Osteoblast (primary cell): ENCODE results near the gene SPEF2. TPM values are rescaled to one million over a fixed set of nuclear protein-coding genes. Genes with fewer than 3 reads are reported as not detected.

Source experiments
- DNase-seq: peaks from one replicate; pipeline ENCODE4 v3.0.0; 2011; ENCODE audit warnings: low spot score, mixed read lengths; ENCODE audit not compliant: insufficient read length; ENCODE audit errors: missing footprints
- H2AFZ ChIP-seq: 2 replicates; pipeline ENCODE4 v1.6.0; 2011; ENCODE audit warnings: mild to moderate bottlenecking, low read length
- H3K27ac ChIP-seq: 2 replicates; pipeline ENCODE4 v1.5.1; 2011; ENCODE audit warnings: mild to moderate bottlenecking, low read depth, low read length, moderate library complexity
- H3K27me3 ChIP-seq: 2 replicates; pipeline ENCODE4 v1.6.0; 2012; ENCODE audit warnings: mild to moderate bottlenecking, control low read depth, inconsistent platforms, low read length, moderate library complexity; ENCODE audit not compliant: insufficient read depth
- H3K36me3 ChIP-seq: 2 replicates; pipeline ENCODE4 v1.5.1; 2011; ENCODE audit warnings: mild to moderate bottlenecking, low read length, control low read depth, moderate library complexity; ENCODE audit not compliant: insufficient read depth
- H3K4me1 ChIP-seq: 2 replicates; pipeline ENCODE4 v1.5.1; 2011; ENCODE audit warnings: mild to moderate bottlenecking, low read length, control low read depth, moderate library complexity; ENCODE audit not compliant: insufficient read depth
- H3K4me2 ChIP-seq: 2 replicates; pipeline ENCODE4 v1.6.0; 2011; ENCODE audit warnings: mild to moderate bottlenecking, low read length; ENCODE audit not compliant: insufficient read depth
- H3K4me3 ChIP-seq: fragments of 200-600 bp; sonication (generic); 3 replicates; pipeline ENCODE4 v1.5.1; 2012; ENCODE audit warnings: mild to moderate bottlenecking, low read length, inconsistent platforms; ENCODE audit not compliant: insufficient read depth
- H3K79me2 ChIP-seq: 2 replicates; pipeline ENCODE4 v1.6.0; 2012; ENCODE audit warnings: mild to moderate bottlenecking, low read length, control low read depth, inconsistent platforms; ENCODE audit not compliant: insufficient read depth
- H3K9me3 ChIP-seq: 2 replicates; pipeline ENCODE4 v1.5.1; 2011; ENCODE audit warnings: low read depth, low read length, control low read depth
- H4K20me1 ChIP-seq: 2 replicates; pipeline ENCODE4 v1.6.0; 2012; ENCODE audit warnings: mild to moderate bottlenecking, low read length, control low read depth; ENCODE audit not compliant: insufficient read depth
- CTCF ChIP-seq: IDR thresholded peaks from 2 replicates; pipeline ENCODE4 v1.5.1; 2011; ENCODE audit warnings: mild to moderate bottlenecking, low read depth, low read length, moderate library complexity; ENCODE audit errors: extremely low read depth
- total RNA-seq: library from RNA; depleted of rRNA; stranded (reverse); fragments of >200 nt; gene quantifications from 2 replicates; pipeline ENCODE4 v1.2.3, GENCODE V29; 2012

SPEF2 gene
- total RNA-seq, 1 donor = 7.2 TPM

- Histone ChIP-seq H3K4me1 (peaks cover 11% of the 10 kb centered on the region), H3K27ac (no peak overlapping the region), H4K20me1 (no peaks in the 10 kb centered on the region), H3K4me2 (no peak overlapping the region), H3K27me3 (no peaks in the 10 kb centered on the region), H2AFZ (no peak overlapping the region), H3K36me3 (no peaks in the 10 kb centered on the region), H3K4me3 (no peak overlapping the region), H3K9me3 (no peaks in the 10 kb centered on the region), H3K79me2 (no peaks in the 10 kb centered on the region)
- DNase-seq = no peak
- TF ChIP-seq CTCF = no peak
Measured at GRCh38 chr5:35765921-35766320, 148.3 kb downstream of the SPEF2 start.

- H3K4me1 ChIP-seq = peaks cover 30% of the 10 kb centered on the region
- H3K4me3 ChIP-seq = peak overlapping the region; percentile 26
- no peaks in the 10 kb centered on the region for H3K9me3 ChIP-seq
- no peaks in the 10 kb centered on the region for H4K20me1 ChIP-seq
- TF ChIP-seq CTCF = no peak
- H2AFZ ChIP-seq = peak overlapping the region; percentile 33
- no peaks in the 10 kb centered on the region for H3K27me3 ChIP-seq
- H3K36me3 ChIP-seq = no peaks in the 10 kb centered on the region
- H3K4me2 ChIP-seq = peak overlapping the region; percentile 54
- peak overlapping the region; percentile 57 for H3K27ac ChIP-seq
- no peaks in the 10 kb centered on the region for H3K79me2 ChIP-seq
- no peak for DNase-seq
Measured at GRCh38 chr5:35771300-35771699, 153.6 kb downstream of the SPEF2 start.

GRCh38 chr5:35771839-35772238 lies 154.2 kb downstream of the SPEF2 start:
- Histone ChIP-seq H3K36me3 (no peaks in the 10 kb centered on the region), H3K27me3 (no peaks in the 10 kb centered on the region), H3K27ac (peak overlapping the region; percentile 57), H3K9me3 (no peaks in the 10 kb centered on the region), H4K20me1 (no peaks in the 10 kb centered on the region), H3K4me3 (no peak overlapping the region), H3K4me2 (peak overlapping the region; percentile 54), H3K4me1 (peaks cover 32% of the 10 kb centered on the region), H3K79me2 (no peaks in the 10 kb centered on the region), H2AFZ (peak overlapping the region; percentile 25)
- DNase-seq = no peak
- no peak for TF ChIP-seq CTCF

GRCh38 chr5:35773967-35774366 lies 156.3 kb downstream of the SPEF2 start:
- Histone ChIP-seq H3K4me3 (no peak overlapping the region), H3K27me3 (no peaks in the 10 kb centered on the region), H3K9me3 (no peaks in the 10 kb centered on the region), H3K36me3 (no peaks in the 10 kb centered on the region), H3K4me2 (no peak overlapping the region), H3K27ac (no peak overlapping the region), H2AFZ (no peak overlapping the region), H3K4me1 (peaks cover 35% of the 10 kb centered on the region), H4K20me1 (no peaks in the 10 kb centered on the region), H3K79me2 (no peaks in the 10 kb centered on the region)
- no peak for TF ChIP-seq CTCF
- DNase-seq = no peak
